HG02943 (cell line): ENCODE data around the gene CDH1.

ENCODE experiments used
- ATAC-seq: cut with Tn5 transposase; IDR thresholded peaks from one replicate; pipeline ENCODE4 v1.9.1; 2021; ENCODE audit warnings: mild to moderate bottlenecking, low read depth, moderate library complexity; ENCODE audit not compliant: unreplicated experiment

CDH1 gene

DNA sequence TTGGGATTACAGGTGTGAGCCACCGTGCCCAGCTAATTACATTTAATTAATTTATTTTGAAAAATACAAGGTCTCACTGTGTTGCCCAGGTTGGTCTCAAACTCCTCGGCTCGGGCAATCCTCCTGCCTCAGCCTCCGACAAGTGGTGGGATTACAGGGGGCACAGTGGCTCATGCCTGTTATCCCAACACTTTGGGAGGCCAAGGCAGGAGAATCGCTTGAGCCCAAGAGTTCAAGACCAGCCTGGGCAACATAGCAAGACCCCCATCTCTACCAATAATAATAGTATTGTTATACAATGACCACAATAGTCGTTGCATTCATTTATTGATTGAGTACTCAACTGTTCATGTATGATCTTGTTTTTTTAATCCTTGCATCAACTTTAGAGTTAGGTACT lies 22.0 kb downstream of the CDH1 start:
- ATAC-seq: no peak

DNA sequence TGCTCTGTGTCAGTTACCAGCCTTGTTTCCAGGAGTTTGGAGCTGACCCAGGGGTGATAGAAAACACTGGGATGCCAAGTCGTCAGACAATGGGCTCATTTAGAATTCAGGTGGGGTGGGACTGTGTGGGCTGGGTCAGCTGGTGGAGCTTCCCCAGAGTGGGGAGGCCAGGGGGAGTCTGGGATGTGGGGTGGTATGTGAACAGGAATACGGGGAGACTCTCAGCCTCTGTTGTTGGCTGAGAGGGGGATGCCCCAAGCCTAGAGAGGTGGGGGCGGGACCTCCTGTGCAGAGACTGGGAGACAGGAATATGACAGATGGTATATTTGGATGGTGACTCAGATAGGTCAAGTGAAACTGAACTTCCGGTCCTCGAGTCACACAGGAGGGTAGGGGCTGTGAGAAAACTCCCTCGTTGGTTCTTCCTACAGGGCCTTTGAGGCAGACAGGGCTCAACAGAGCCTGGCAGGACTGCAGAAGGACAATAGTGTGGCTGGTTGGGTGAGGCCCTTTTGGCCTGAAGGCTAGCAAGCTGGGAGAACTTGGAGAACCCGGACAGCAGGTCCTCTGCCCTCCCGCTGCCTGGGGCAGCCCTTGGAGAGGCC lies 23.7 kb downstream of the CDH1 start:
- peak; percentile 48 for ATAC-seq

DNA sequence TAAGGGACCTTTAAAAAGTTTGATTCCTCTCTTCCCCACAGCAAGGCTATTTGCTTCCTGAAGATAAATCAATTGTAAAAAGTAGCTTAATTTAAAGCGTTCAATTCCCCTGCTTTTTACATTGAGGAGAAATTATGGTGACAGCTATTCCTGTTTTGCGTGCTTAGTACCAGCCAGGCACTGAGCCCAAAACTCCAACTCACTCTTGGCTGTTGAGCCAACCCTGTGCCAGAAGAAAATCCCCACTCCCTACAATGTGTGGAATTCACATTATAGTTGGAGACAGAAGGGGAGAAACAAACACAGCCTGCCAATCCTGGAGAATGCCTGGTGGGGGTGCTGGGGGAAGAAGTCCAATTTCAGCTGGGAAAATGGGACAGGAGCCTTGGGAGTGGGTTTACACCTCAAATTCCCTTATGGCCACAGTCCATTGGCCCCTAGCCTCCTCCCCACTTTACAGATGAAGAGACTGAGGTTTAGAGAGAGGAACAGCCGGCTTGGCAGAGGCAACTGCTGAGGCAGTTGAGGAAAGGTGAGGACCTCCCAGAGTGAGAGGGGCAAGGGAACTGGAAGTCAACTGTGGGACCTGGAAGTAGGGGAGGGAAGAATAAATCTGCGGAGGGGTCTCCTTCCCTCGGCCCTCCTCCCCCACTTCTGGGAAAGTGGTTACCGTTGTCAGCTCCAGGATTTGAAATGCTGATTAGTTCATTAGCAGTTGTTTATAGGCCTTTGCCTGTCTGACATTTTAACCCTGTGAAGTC lies 26.1 kb downstream of the CDH1 start:
- no peak for ATAC-seq

DNA sequence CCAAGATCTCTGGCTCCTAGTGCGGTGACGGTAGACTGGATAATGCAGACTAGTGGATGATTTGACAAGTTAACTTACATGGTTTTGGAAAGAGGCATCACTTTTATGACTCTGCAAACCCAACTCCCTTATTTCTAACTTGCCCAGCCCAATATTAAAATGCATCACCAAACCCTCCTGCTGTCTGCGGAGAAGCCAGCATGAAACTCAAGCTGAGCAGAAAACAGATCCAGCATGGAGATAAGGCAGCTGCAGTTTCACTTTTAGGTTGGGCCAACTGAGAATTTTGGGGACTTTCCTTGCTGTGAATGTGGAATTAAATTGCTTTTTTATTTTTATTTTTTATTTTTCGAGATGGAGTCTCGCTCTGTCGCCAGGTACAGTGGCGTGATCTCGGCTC lies 27.8 kb downstream of the CDH1 start:
- ATAC-seq: no peak

DNA sequence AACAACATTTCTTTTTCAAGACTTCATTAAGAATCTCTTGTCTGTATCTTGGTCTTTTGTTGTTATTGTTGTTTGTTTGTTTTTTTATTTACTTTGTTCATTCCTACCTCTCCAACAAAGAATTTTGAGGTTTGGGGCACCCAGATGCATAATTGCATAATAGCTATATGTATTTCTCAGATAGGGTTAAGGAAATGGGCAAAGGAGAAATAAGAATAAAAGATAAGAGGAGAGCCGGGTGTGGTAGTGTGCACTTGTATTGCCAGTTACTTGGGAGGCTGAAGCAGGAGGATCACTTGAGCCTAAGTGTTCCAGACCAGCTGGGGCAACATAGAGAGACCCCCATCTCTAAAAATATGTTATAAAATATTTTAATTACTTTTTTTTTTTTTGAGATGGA lies 30.5 kb downstream of the CDH1 start:
- no peak for ATAC-seq

DNA sequence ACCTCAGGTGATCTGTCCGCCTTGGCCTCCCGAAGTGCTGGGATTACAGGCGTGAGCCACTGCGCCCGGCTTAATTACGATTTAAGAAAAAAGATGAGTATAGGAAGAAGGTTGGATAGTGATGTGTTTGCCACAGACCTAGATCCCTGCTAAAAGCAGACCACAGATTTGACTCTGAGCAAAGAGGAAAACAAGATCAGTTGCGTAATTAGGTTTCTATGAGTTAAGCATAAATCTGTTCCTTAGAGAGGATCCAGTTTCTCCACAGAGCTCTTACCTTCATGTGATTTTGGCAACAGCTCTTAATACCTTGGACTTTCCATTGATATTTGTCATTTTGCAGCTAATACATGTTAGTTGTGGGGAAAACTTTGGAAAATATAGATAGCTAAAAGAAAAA lies 31.1 kb downstream of the CDH1 start:
- ATAC-seq: no peak

DNA sequence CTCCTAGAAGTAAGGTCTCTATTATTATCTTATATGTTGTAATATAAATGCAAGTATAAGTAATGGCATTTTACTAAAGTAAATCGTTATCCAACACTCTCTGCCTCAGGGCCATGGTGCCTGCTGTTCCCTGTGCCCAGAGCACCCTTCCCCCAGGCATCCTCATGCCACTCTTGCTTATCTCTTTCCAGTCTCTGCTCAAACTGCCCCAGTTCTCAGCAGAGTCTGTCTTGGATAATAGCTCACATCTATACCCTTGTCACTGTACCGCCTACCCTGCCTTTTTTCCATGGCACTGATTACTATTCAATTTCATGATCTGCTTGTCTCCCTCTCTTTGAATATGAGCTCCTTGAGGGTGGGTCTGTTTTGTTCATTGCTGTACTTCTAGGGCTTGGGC lies 31.7 kb downstream of the CDH1 start:
- no peak for ATAC-seq

DNA sequence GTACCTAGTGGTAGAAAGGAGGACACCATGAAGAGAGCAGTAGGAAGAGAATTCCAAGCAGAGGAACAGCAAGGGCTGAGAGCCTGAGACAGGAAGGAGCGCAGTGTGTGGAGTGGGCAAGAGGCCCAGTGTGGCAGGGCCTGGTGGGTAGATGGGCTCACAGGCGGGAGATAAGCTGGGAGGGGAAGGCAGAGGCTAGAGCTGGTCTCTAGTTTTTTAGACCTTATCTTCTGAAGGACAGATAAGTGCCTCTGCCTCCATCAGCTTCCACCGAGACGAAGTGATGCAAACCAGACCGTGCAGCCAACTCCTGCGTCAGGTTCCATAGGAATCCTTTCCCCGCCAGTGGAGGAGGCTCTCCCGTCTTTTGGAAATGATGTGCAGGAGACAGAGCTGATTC lies 33.6 kb downstream of the CDH1 start:
- ATAC-seq: no peak

DNA sequence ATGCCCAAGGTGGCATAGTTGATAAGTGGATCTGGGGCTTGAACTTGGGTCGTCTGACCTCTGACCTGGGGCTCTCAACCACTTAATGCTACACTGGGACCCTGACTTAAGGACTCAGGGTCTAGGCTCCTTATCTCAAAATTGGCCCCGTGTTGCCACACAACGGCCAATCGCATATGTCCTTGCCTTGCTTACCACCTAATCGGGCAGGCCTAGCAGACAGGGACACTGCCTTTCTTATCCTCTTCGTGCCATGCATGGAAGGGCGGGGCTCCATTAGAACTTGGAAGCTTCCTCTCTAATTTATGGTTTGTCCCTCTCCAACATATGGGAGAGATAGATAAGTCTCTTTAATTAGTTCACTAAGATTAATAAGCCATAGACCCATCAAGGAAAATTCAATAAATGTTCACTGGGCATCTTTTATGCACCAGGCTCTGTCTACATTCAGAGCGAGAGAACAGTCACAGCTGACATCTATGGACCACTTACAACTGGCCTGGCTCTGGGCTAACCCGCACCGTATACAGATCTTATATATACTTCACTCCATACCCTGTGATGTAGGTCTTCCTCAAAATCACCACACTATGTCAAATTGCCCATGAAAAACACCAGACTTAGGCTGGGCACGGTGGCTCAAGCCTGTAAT lies 35.1 kb downstream of the CDH1 start:
- no peak for ATAC-seq

DNA sequence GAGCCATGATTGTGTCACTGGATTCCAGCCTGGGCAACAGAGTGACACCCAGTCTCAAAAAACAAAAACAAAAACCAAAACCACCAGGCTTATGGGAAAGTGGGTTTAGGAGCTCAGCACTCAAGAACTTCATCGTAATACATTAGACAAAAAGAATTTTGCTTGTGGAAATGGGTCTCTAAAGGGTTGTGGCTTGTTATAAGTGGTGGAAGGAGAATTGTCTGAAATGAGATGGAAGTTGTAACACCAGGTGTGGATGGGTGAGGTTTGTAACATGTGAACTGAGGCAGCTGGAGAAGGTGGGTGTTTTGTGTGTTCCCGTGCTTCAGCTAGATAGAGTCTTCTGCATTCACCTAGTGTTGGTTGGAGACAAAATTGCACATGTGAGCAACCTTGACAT lies 35.8 kb downstream of the CDH1 start:
- ATAC-seq: no peak

DNA sequence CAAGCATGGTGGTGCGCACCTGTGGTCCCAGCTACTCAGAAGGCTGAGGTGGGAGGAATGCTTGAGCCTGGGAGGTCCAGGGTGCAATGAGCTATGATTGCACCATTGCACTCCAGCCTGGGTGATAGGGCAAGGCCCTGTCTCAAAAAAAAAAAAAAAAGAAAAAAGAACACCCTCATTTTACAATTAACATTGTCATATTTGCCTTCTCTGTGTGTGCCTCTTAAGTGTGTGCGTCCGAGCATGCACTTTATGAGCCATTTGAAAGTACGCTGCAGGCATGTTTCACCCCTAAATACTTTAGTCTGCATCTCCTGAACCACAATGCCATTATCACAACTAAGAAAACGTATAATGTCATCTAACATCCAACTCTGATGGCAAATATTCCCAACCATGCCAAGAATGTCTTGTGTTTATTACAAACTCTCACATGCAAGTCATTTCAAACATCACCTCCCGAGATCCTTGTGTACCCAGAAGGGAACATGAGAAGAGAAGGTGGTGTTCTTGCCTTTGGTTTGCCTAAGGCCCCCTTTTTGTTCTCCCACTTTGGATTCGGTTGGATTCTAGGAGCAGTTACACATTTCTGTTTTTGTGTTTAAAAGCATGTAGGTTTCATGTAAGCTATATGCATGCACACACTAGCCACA lies 38.0 kb downstream of the CDH1 start:
- no peak for ATAC-seq

DNA sequence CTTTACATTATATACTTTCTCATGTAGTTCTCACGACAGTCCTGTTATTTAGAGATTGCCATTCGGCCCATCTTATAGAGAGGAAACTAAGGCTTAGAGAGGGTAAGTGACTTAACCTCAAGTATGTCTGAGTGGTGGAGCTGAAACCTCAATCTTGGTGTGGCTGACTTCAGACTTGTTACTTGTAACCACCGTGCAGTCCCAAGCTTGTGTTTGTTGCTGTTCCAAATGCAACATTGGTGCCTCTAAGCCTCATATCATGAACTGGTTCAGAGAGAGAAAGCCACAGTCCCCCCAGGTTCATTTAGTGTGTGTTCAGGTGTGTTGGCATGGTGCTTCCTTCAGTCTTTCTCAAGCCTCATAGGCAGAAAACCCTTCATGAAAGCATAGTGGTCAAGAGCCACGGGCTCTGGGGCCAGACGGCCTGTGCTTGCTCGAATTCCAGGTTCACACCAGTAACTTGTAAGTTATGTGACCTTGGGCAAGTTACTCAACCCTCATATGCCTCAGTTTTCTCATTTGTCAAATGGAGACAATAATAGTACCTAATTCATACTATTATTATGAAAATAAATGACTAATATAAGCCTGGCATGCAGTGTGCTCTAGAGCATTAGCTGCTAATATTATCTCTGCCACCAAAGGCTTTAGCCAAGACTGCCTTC lies 39.9 kb downstream of the CDH1 start:
- peak; percentile 75 for ATAC-seq

DNA sequence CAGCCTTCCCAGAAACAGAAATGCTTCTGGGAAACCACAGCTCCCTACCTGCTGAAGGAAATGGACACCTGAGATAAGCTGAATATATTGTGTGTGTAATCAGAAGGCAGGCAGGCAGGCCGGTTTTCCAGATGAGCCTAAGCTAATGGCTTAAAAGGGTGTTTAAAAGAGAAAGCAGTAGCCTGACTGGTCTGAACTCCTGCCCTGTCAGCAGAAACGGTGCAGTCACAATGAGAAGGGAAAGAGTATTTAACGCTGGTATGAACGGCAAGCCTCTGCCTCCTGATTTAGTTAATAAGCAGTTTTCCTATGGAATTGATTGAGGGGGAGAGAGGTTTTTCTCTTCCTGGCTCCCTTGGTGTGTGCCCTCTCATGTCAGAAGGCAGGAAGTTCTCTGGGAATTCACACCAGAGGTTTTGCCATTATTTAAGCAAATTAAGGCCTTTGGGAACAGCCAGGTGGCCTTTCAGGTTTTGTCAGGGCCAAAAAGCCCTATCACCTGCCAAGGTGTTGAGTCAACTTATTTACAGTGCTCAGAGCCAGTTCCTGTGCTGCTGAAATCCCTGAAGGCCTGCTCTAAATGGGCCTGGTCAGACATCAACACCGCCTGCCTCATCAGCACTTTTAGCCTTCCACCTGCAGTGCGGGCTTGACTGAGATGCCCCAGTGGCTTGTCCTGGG lies 41.6 kb downstream of the CDH1 start:
- ATAC-seq: no peak

DNA sequence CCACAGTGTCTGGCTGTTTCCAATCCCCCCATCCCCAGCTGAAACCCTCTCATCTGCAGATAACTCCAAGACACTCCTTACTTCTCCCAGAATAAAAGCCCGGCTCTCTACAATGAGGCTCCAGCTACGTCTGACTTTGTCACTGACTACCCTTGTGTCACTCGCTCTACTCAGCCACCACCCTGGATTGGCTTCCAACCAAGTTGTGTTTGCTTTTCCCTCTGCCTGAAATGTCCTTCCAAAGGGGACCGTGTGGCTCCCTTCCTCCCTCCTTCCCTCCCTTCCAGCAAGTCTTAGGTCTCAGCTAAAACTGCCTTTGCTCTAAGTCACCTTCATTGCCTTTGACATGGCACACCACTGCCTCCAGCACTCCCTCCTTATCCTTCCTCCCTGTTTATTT lies 42.8 kb downstream of the CDH1 start:
- no peak for ATAC-seq

DNA sequence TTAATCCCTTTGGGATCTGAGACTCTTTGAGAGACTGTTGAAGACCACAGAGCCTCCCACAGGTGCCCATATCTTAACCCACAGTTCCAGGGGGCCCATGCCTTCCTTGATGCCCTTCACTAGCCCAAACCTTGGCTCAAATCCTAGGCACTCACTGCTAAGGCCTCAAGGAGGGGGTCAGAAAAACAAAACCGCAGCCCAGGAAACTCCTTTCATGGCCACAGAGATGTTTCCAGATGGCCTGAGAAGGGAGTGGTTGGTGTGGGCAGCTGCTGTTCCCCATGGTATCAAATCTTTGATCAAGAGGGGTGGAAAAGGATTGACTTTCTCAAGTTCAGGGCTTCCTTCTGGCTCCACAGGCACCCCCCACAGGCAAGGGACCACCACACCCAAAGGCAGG lies 44.7 kb downstream of the CDH1 start:
- no peak for ATAC-seq

DNA sequence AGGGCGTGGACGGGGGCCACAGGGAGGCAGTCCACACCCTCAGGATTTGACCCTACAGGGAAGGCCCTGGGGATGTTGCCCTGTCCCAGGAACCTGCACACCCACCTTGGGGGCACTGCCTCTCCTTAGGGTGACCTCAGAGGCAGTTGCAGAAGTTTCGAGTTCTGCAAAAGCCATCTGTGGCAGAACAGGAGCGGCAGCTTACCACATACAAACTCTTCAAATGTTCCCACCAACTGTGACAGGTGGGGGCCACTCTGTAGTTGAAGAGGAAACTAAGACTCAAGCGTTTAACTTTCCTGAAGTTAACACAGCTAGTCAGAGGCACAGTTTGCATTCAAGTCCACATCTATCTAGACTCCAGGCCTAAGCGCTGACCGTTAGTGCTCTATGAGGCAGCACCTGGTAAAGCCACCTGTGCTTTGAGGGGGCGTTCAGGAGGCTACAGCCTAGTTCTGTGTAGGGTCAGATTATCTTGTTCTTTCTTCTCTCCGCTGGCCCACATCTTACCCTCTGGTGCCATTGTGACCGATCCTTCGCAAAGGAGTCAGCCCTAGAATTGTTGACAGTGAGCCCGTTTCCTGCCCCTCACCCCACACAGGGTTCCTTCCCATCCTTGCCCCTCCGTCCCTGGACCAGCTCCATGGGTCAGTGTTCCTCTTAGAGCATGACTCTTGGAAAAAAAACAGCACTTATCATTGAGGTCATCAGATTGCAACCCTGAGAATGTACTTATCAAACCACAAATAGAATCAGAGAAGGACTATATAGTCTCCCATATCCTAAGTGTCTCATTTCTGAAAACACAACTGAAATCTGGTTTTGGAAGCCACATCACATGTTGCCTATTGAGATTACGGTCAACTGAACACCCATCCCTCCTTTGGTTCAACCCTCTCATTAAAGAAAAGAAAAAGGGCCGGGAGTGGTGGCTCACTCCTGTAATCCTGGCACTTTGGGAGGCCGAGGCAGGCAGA lies 45.4 kb downstream of the CDH1 start:
- ATAC-seq: no peak

DNA sequence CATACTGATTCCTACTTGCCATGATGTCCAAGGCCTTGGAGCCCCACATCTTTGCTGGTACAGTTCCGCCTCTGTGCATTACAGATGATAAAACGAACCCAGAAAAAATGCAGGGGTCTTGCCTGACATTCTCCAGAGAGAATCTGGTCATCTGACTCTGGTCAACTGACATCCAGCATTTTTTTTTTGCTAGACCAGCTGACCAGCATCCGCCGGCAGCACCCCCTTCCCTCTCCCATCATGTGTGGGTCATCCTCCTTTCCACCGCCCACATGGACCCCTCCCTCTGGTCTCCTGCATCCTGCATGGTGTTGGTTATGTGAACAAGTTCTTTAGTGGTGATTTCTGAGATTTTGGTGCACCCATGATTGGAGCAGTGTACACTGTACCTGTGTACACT lies 47.1 kb downstream of the CDH1 start:
- ATAC-seq: no peak

DNA sequence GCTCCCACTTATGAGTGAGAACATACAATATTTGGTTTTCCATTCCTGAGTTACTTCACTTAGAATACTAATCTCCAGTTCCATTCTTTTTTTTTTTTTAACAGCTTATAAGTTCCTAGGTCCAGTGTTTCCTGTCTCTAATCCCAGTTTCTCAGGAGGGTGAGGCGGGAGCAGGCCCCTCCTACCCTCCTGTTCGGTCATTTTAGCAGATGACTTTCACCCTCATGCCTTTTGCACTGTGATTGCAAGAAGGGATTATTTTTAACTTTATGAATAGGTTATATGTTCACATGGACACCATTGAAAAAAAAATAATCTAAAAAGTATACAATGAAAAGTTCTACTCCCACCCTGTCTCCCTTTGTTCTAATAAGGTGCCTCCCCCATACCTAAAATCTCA lies 47.6 kb downstream of the CDH1 start:
- no peak for ATAC-seq

DNA sequence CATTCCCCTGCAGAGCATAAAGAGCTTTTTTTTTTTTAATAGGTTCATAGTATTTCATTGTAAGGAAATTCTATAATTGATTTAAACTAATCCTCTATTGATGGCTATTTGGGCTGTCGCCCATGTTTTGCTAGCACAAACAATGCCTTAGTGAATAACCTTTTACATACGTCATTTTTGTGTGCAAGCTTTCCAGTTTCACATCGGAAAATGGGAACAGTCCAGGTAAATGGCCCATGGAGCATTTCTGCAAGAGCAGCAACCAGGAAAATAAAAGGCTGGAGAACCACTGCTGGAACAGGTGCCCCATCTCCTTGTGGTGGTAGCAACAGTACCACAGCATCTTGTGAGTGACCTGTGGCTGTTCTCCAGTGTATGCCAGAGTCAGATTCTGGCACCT lies 48.6 kb downstream of the CDH1 start:
- no peak for ATAC-seq
